CD4-positive, alpha-beta T cell (primary cell): ENCODE data around the gene CCT7. TPM values are rescaled to one million over a fixed set of nuclear protein-coding genes. Genes with fewer than 3 reads are reported as not detected.

ENCODE experiments used
- ATAC-seq: fragments of 200-7000 bp; cut with Tn5 transposase; one replicate; pipeline ENCODE4 v1.10.0; 2022; ENCODE audit warnings: mild to moderate bottlenecking; ENCODE audit not compliant: poor library complexity
- CTCF ChIA-PET: fragments of 350-600 bp; sonication (Branson Sonifier 250); formaldehyde crosslinking; loops from one replicate; lab custom pipeline; 2021; ENCODE audit warnings: antibody characterized with exemption, inconsistent platforms; lab: Charles Lee
- POLR2A ChIA-PET: fragments of 350-600 bp; sonication (Branson Sonifier 250); formaldehyde crosslinking; loops from one replicate; lab custom pipeline; 2021; ENCODE audit warnings: antibody characterized with exemption, inconsistent platforms; lab: Charles Lee
- DNase-seq, 14 experiments: peaks; one replicate each; pipeline ENCODE4 v3.0.0-alpha.2; 2013 to 2020; ENCODE audit warnings: mixed read lengths in 2 of 14
- H3K27ac ChIP-seq, 2 donors: one replicate each; pipeline versions ENCODE4 v1.5.1 to v1.7.0; 2013; ENCODE audit warnings: low read length in 2 of 2, low read depth in 1 of 2, mild to moderate bottlenecking in 1 of 2
- H3K27me3 ChIP-seq, 2 experiments: 1 replicate in 1 of 2; 2 replicates in 1 of 2; pipeline versions ENCODE4 v1.6.1 to v1.7.0; 2013; ENCODE audit warnings: low read length in 2 of 2, control low read depth in 1 of 2, mild to moderate bottlenecking in 1 of 2, moderate library complexity in 1 of 2; ENCODE audit not compliant: insufficient read depth in 2 of 2, control insufficient read depth in 1 of 2
- H3K36me3 ChIP-seq: one replicate; pipeline ENCODE4 v1.6.1; 2013; ENCODE audit warnings: low read length, control low read depth; ENCODE audit not compliant: insufficient read depth
- H3K4me1 ChIP-seq: one replicate; pipeline ENCODE4 v1.6.1; 2013; ENCODE audit warnings: low read length, control low read depth; ENCODE audit not compliant: insufficient read depth
- H3K4me3 ChIP-seq: one replicate; pipeline ENCODE4 v1.5.1; 2013; ENCODE audit warnings: mild to moderate bottlenecking, low read length, moderate library complexity
- H3K9me3 ChIP-seq, 2 experiments: 1 replicate in 1 of 2; 2 replicates in 1 of 2; pipeline versions ENCODE4 v1.6.1 to v1.7.0; 2013; ENCODE audit warnings: low read length in 2 of 2, mild to moderate bottlenecking in 2 of 2, control low read depth in 1 of 2, moderate library complexity in 1 of 2; ENCODE audit not compliant: control insufficient read depth in 1 of 2, insufficient read depth in 1 of 2
- H3K27ac Mint-ChIP-seq: one replicate; pipeline ENCODE4 v1.8.0; 2020; ENCODE audit warnings: mixed read lengths
- H3K27me3 Mint-ChIP-seq: one replicate; pipeline ENCODE4 v1.8.0; 2021; ENCODE audit warnings: mixed read lengths
- H3K36me3 Mint-ChIP-seq: one replicate; pipeline ENCODE4 v1.8.0; 2021; ENCODE audit warnings: low read depth, mixed read lengths
- H3K4me1 Mint-ChIP-seq: one replicate; pipeline ENCODE4 v1.8.0; 2021; ENCODE audit warnings: low read depth, mixed read lengths
- H3K4me3 Mint-ChIP-seq: one replicate; pipeline ENCODE4 v1.8.0; 2020; ENCODE audit warnings: mild to moderate bottlenecking, mixed read lengths
- H3K9me3 Mint-ChIP-seq: one replicate; pipeline ENCODE4 v1.8.0; 2020; ENCODE audit warnings: mixed read lengths
- CTCF ChIP-seq: fragments of 200-600 bp; IDR thresholded peaks from one replicate; pipeline ENCODE4 v1.8.0; 2022; ENCODE audit warnings: antibody characterized with exemption, mild to moderate bottlenecking
- intact Hi-C, 2 experiments: fragments of 100-400 bp; cut with DNase I in 1 of 2; cut with micrococcal nuclease in 1 of 2; formaldehyde crosslinking; loops; one replicate each; pipeline versions ENCODE4 v1.15.1 to v1.9.0; 2023 to 2025; cut with DNase I, micrococcal nuclease
- total RNA-seq, 174 experiments: library from RNA in 2 of 174; stranded (reverse) in 2 of 174; gene quantifications; one replicate each; pipeline ENCODE4 v1.2.3 and lab custom pipeline; 2021 to 2026

Gene CCT7
- total RNA-seq, 2 experiments from 2014 or later = 86.9 to 96.9 TPM

- Histone ChIP-seq H3K9me3 (no peaks in the 10 kb centered on the region), H3K27me3 (no peaks in the 10 kb centered on the region), H3K36me3 (peaks cover 47% of the 10 kb centered on the region), H3K4me3 (no peak overlapping the region), H3K27ac (no peak overlapping the region), H3K4me1 (peaks cover 32% of the 10 kb centered on the region)
- no peak for TF ChIP-seq CTCF
- H3K9me3 Mint-ChIP-seq = no peaks in the 10 kb centered on the region
- POLR2A ChIA-PET = no interaction called here
- intact Hi-C loops = loop anchor here (5.0 to 10.0 kb wide), 3 partner anchors 147 to 1217 kb away; partner anchors contain the start of genes INO80B (in 2 of the 2), WBP1 (in 2 of the 2), ALMS1 (in 1 of the 2) and TPRKB (in 1 of the 2)
- H3K36me3 Mint-ChIP-seq = peaks cover 62% of the 10 kb centered on the region
- peaks cover 55% of the 10 kb centered on the region for H3K4me1 Mint-ChIP-seq
- H3K27me3 Mint-ChIP-seq = no peaks in the 10 kb centered on the region
- H3K4me3 Mint-ChIP-seq = peak overlapping the region; percentile 53
- CTCF ChIA-PET = interaction anchor here (0.8 kb wide), 1 partner anchor 61 kb away, joined by 4 read pairs; no protein-coding TSS in a partner anchor
- peak overlapping the region; percentile 60 for H3K27ac Mint-ChIP-seq
- ATAC-seq (no peak), DNase-seq (no peak)
Observed at GRCh38 chr2:73238149-73238548, 4.0 kb downstream of the CCT7 start.

GRCh38 chr2:73238976-73239375 lies 4.9 kb downstream of the CCT7 start:
- Mint-ChIP-seq H3K4me3 (no peak overlapping the region), H3K4me1 (peaks cover 53% of the 10 kb centered on the region), H3K27ac (peak overlapping the region; percentile 60), H3K27me3 (no peaks in the 10 kb centered on the region), H3K36me3 (peaks cover 68% of the 10 kb centered on the region), H3K9me3 (no peaks in the 10 kb centered on the region)
- no peak overlapping the region for H3K4me3 ChIP-seq
- peaks cover 26% of the 10 kb centered on the region for H3K4me1 ChIP-seq
- no peak overlapping the region for H3K27ac ChIP-seq
- H3K9me3 ChIP-seq = no peaks in the 10 kb centered on the region
- H3K27me3 ChIP-seq = no peaks in the 10 kb centered on the region
- ChIA-PET CTCF (no interaction called here), POLR2A (no interaction called here)
- intact Hi-C loops = loop anchor here (5.0 to 10.0 kb wide), 3 partner anchors 146 to 1216 kb away; partner anchors contain the start of genes INO80B (in 2 of the 2), WBP1 (in 2 of the 2), ALMS1 (in 1 of the 2) and TPRKB (in 1 of the 2)
- no peak for ATAC-seq
- TF ChIP-seq CTCF = no peak
- peaks cover 55% of the 10 kb centered on the region for H3K36me3 ChIP-seq
- DNase-seq = no peak

- Histone ChIP-seq H3K27ac (no peak overlapping the region), H3K9me3 (no peaks in the 10 kb centered on the region), H3K4me3 (no peak overlapping the region), H3K27me3 (no peaks in the 10 kb centered on the region), H3K4me1 (peaks cover 25% of the 10 kb centered on the region), H3K36me3 (peaks cover 63% of the 10 kb centered on the region)
- POLR2A ChIA-PET = no interaction called here
- Mint-ChIP-seq H3K9me3 (no peaks in the 10 kb centered on the region), H3K4me1 (peaks cover 45% of the 10 kb centered on the region), H3K4me3 (no peak overlapping the region), H3K27ac (no peak overlapping the region), H3K27me3 (no peaks in the 10 kb centered on the region), H3K36me3 (peaks cover 68% of the 10 kb centered on the region)
- ATAC-seq (no peak), DNase-seq (no peak)
- no peak for TF ChIP-seq CTCF
- intact Hi-C loops = loop anchor here (5.0 to 10.0 kb wide), 3 partner anchors 145 to 1215 kb away; partner anchors contain the start of genes INO80B (in 2 of the 2), WBP1 (in 2 of the 2), ALMS1 (in 1 of the 2) and TPRKB (in 1 of the 2)
- CTCF ChIA-PET = no interaction called here
Observed at GRCh38 chr2:73239776-73240175, 5.7 kb downstream of the CCT7 start.
